ENCODE measurements around the gene ANKRD31. TPM values are rescaled to one million over a fixed set of nuclear protein-coding genes. Genes with fewer than 3 reads are reported as not detected.

The ANKRD31 gene
- total RNA-seq, 1 experiment from 2014 or later = 0.26 TPM

- Histone ChIP-seq H3K79me2 (ENCODE audit: low read length) (no peaks in the 10 kb centered on the region), H3F3A (ENCODE audit: low read length, unreplicated experiment) (no peaks in the 10 kb centered on the region), H3K9me3 (ENCODE audit: low read length) (no peaks in the 10 kb centered on the region), H3K4me1 (ENCODE audit: insufficient read depth, low read length) (peaks cover 22% of the 10 kb centered on the region), H3K9ac (ENCODE audit: low read length) (no peak overlapping the region), H4K20me1 (ENCODE audit: low read length) (no peaks in the 10 kb centered on the region), H3K9me2 (replicated peaks; ENCODE audit: low read length) (no peaks in the 10 kb centered on the region), H3K27ac (ENCODE audit: low read length) (no peak overlapping the region), H3K36me3 (ENCODE audit: low read depth, low read length) (no peaks in the 10 kb centered on the region), H2AFZ (ENCODE audit: low read length) (no peak overlapping the region), H3K27me3 (ENCODE audit: low read length) (no peaks in the 10 kb centered on the region), H3K4me3 (ENCODE audit: low read length) (no peak overlapping the region), H3K4me2 (ENCODE audit: low read length) (no peak overlapping the region)
- ChIA-PET CTCF (no interaction called here), POLR2A (ENCODE audit: unreplicated experiment) (no interaction called here)
- intact Hi-C loops (cut with micrococcal nuclease) = no loop called here
- no peak for DNase-seq
- TF ChIP-seq EZH2 (IDR thresholded peaks at IDR 0.05; ENCODE audit: low read length, unreplicated experiment) (no peak), EZH2phosphoT487 (IDR thresholded peaks at IDR 0.05; ENCODE audit: borderline replicate concordance, low read length) (no peak), CTCF (conservative IDR thresholded peaks at IDR 0.05; ENCODE audit: low read depth, low read length) (no peak)
- no TSS peak for BruUV-seq (replicated peaks)
- ATAC-seq = no peak
Observed at GRCh38 chr5:75243510-75243909, 6.8 kb upstream of the ANKRD31 start.

GRCh38 chr5:75243100-75243499, 6.4 kb upstream of the ANKRD31 start:
- Histone ChIP-seq H4K20me1 (ENCODE audit: low read length) (no peaks in the 10 kb centered on the region), H3F3A (ENCODE audit: low read length, unreplicated experiment) (no peaks in the 10 kb centered on the region), H3K9ac (ENCODE audit: low read length) (no peak overlapping the region), H3K27me3 (ENCODE audit: low read length) (no peaks in the 10 kb centered on the region), H2AFZ (ENCODE audit: low read length) (no peak overlapping the region), H3K27ac (ENCODE audit: low read length) (no peak overlapping the region), H3K36me3 (ENCODE audit: low read depth, low read length) (no peaks in the 10 kb centered on the region), H3K9me2 (replicated peaks; ENCODE audit: low read length) (no peaks in the 10 kb centered on the region), H3K4me3 (ENCODE audit: low read length) (no peak overlapping the region), H3K4me1 (ENCODE audit: insufficient read depth, low read length) (peaks cover 22% of the 10 kb centered on the region), H3K79me2 (ENCODE audit: low read length) (no peaks in the 10 kb centered on the region), H3K9me3 (ENCODE audit: low read length) (no peaks in the 10 kb centered on the region), H3K4me2 (ENCODE audit: low read length) (no peak overlapping the region)
- no peak for TF ChIP-seq CTCF (conservative IDR thresholded peaks at IDR 0.05; ENCODE audit: low read depth, low read length)
- ATAC-seq (no peak), DNase-seq (peak; percentile 60)
- ChIA-PET POLR2A (ENCODE audit: unreplicated experiment) (no interaction called here), CTCF (no interaction called here)
- intact Hi-C loops (cut with micrococcal nuclease) = no loop called here
- BruUV-seq (replicated peaks) = no TSS peak

- ChIA-PET POLR2A (ENCODE audit: unreplicated experiment) (no interaction called here), CTCF (no interaction called here)
- no peaks in the 10 kb centered on the region for H3F3A ChIP-seq (ENCODE audit: low read length, unreplicated experiment)
- peak; percentile 14 for DNase-seq
- no peak overlapping the region for H3K9ac ChIP-seq (ENCODE audit: low read length)
- H3K79me2 ChIP-seq (ENCODE audit: low read length) = no peaks in the 10 kb centered on the region
- BruUV-seq (replicated peaks) = no TSS peak
- no peaks in the 10 kb centered on the region for H3K9me3 ChIP-seq (ENCODE audit: low read length)
- no peaks in the 10 kb centered on the region for H3K27me3 ChIP-seq (ENCODE audit: low read length)
- no peak overlapping the region for H3K4me2 ChIP-seq (ENCODE audit: low read length)
- H3K9me2 ChIP-seq (replicated peaks; ENCODE audit: low read length) = no peaks in the 10 kb centered on the region
- no peak for TF ChIP-seq EZH2phosphoT487 (IDR thresholded peaks at IDR 0.05; ENCODE audit: borderline replicate concordance, low read length)
- TF ChIP-seq EZH2 (IDR thresholded peaks at IDR 0.05; ENCODE audit: low read length, unreplicated experiment) = no peak
- TF ChIP-seq CTCF (conservative IDR thresholded peaks at IDR 0.05; ENCODE audit: low read depth, low read length) = no peak
- peaks cover 22% of the 10 kb centered on the region for H3K4me1 ChIP-seq (ENCODE audit: insufficient read depth, low read length)
- intact Hi-C loops (cut with micrococcal nuclease) = no loop called here
- H3K36me3 ChIP-seq (ENCODE audit: low read depth, low read length) = no peaks in the 10 kb centered on the region
- no peak overlapping the region for H2AFZ ChIP-seq (ENCODE audit: low read length)
- ATAC-seq = no peak
- H4K20me1 ChIP-seq (ENCODE audit: low read length) = no peaks in the 10 kb centered on the region
- no peak overlapping the region for H3K4me3 ChIP-seq (ENCODE audit: low read length)
- H3K27ac ChIP-seq (ENCODE audit: low read length) = no peak overlapping the region
Observed at GRCh38 chr5:75242067-75242466, 5.4 kb upstream of the ANKRD31 start.

Measured in PC-3 (cell line).